DOHH2 (cell line): ENCODE results near the gene TSPAN5.

Experiments
- EZH2phosphoT487 ChIP-seq: fragments of 200-600 bp; sonication (generic); IDR thresholded peaks from 2 replicates; pipeline ENCODE4 v1.6.1; 2017; ENCODE audit warnings: borderline replicate concordance, mild to moderate bottlenecking, antibody characterized with exemption, low read length, moderate library complexity, mixed read lengths
- TF ChIP-seq, protein P1 (sequence below): fragments of 200-600 bp; sonication (generic); IDR thresholded peaks from one replicate; pipeline ENCODE4 v1.5.1; 2014; ENCODE audit warnings: antibody characterized with exemption, mild to moderate bottlenecking, low read depth, low read length; ENCODE audit not compliant: poor library complexity, severe bottlenecking

GRCh38 chr4:98468709-98469108 lies 189.7 kb downstream of the TSPAN5 start:
- TF ChIP-seq, protein P1, sequence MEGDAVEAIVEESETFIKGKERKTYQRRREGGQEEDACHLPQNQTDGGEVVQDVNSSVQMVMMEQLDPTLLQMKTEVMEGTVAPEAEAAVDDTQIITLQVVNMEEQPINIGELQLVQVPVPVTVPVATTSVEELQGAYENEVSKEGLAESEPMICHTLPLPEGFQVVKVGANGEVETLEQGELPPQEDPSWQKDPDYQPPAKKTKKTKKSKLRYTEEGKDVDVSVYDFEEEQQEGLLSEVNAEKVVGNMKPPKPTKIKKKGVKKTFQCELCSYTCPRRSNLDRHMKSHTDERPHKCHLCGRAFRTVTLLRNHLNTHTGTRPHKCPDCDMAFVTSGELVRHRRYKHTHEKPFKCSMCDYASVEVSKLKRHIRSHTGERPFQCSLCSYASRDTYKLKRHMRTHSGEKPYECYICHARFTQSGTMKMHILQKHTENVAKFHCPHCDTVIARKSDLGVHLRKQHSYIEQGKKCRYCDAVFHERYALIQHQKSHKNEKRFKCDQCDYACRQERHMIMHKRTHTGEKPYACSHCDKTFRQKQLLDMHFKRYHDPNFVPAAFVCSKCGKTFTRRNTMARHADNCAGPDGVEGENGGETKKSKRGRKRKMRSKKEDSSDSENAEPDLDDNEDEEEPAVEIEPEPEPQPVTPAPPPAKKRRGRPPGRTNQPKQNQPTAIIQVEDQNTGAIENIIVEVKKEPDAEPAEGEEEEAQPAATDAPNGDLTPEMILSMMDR: no peak
- TF ChIP-seq EZH2phosphoT487: no peak
